Fibroblast of upper back skin (primary cell): Measurements from ENCODE around the gene AUTS2.
A peak's percentile ranks its signal among the peaks of the same experiment; 100 is the strongest.

Experiments used
- DNase-seq: peaks from one replicate; pipeline ENCODE4 v3.0.0-alpha.2; 2013

AUTS2 gene

GRCh38 chr7:69823151-69823744, 225.0 kb downstream of the AUTS2 start:
- DNase-seq, result no peak

GRCh38 chr7:69825113-69825972, 227.1 kb downstream of the AUTS2 start:
- DNase-seq, result peak; percentile 35

- no peak for DNase-seq
These were observed 228.0 kb downstream of the AUTS2 start for GRCh38 chr7:69826283-69826682.

GRCh38 chr7:69827140-69827539, 228.9 kb downstream of the AUTS2 start:
- no peak for DNase-seq

GRCh38 chr7:69827558-69827957, 229.3 kb downstream of the AUTS2 start:
- DNase-seq, result no peak

- DNase-seq, result no peak
These were observed 234.1 kb downstream of the AUTS2 start for GRCh38 chr7:69832356-69832755.

GRCh38 chr7:69833964-69834363, 235.7 kb downstream of the AUTS2 start:
- DNase-seq, result no peak

GRCh38 chr7:69836702-69837101, 238.4 kb downstream of the AUTS2 start:
- no peak for DNase-seq

GRCh38 chr7:69837387-69838068, 239.3 kb downstream of the AUTS2 start:
- peak; percentile 86 for DNase-seq

- DNase-seq, result no peak
These were observed 241.5 kb downstream of the AUTS2 start for GRCh38 chr7:69839782-69840181.

- DNase-seq, result peak; percentile 54
These were observed 242.0 kb downstream of the AUTS2 start for GRCh38 chr7:69840248-69840647.

- DNase-seq, result no peak
These were observed 245.4 kb downstream of the AUTS2 start for GRCh38 chr7:69843653-69844052.

- DNase-seq, result no peak
These were observed 246.1 kb downstream of the AUTS2 start for GRCh38 chr7:69844264-69844868.

GRCh38 chr7:69845721-69846495, 247.6 kb downstream of the AUTS2 start:
- peak; percentile 14 for DNase-seq

GRCh38 chr7:69847921-69848612, 249.8 kb downstream of the AUTS2 start:
- no peak for DNase-seq

GRCh38 chr7:69849268-69849667, 251.0 kb downstream of the AUTS2 start:
- no peak for DNase-seq

- DNase-seq, result no peak
These were observed 258.7 kb downstream of the AUTS2 start for GRCh38 chr7:69857014-69857413.

GRCh38 chr7:69858471-69858870, 260.2 kb downstream of the AUTS2 start:
- DNase-seq, result no peak

GRCh38 chr7:69859342-69859741, 261.1 kb downstream of the AUTS2 start:
- DNase-seq, result no peak

- no peak for DNase-seq
These were observed 262.2 kb downstream of the AUTS2 start for GRCh38 chr7:69860486-69860885.

- no peak for DNase-seq
These were observed 262.8 kb downstream of the AUTS2 start for GRCh38 chr7:69860941-69861622.
